MM.1S (cell line): ENCODE measurements around the gene OLIG3.

ENCODE experiments used
- DNase-seq: peaks from one replicate; pipeline ENCODE4 v3.0.0-alpha.2; 2015
- H2AFZ ChIP-seq: fragments of 300-600 bp; sonication (generic); 2 replicates; pipeline ENCODE4 v1.6.0; 2016; ENCODE audit warnings: antibody characterized with exemption, low read length
- H3F3A ChIP-seq: fragments of 300-600 bp; sonication (generic); 2 replicates; pipeline ENCODE4 v1.6.1; 2016; ENCODE audit warnings: mild to moderate bottlenecking, antibody characterized with exemption, low read length, moderate library complexity, mixed read lengths; ENCODE audit not compliant: insufficient read depth
- H3K27ac ChIP-seq: fragments of 300-600 bp; sonication (generic); 2 replicates; pipeline ENCODE4 v1.5.1; 2016; ENCODE audit warnings: mild to moderate bottlenecking, low read length
- H3K27me3 ChIP-seq: fragments of 300-600 bp; sonication (generic); replicated peaks from 2 replicates; pipeline ENCODE4 v1.6.0; 2016; ENCODE audit warnings: low read length; ENCODE audit not compliant: insufficient read depth
- H3K36me3 ChIP-seq: fragments of 300-600 bp; sonication (generic); replicated peaks from 2 replicates; pipeline ENCODE4 v1.6.1; 2016; ENCODE audit warnings: mild to moderate bottlenecking, low read length, mixed read lengths; ENCODE audit not compliant: insufficient read depth
- H3K4me1 ChIP-seq: fragments of 300-600 bp; sonication (generic); 2 replicates; pipeline ENCODE4 v1.6.1; 2016; ENCODE audit warnings: low read length, mixed read lengths
- H3K4me2 ChIP-seq: fragments of 300-600 bp; sonication (generic); 2 replicates; pipeline ENCODE4 v1.6.0; 2016; ENCODE audit warnings: low read depth, low read length
- H3K4me3 ChIP-seq: fragments of 300-600 bp; sonication (generic); 2 replicates; pipeline ENCODE4 v1.5.1; 2016; ENCODE audit warnings: low read length, mixed read lengths
- H3K79me2 ChIP-seq: fragments of 300-600 bp; sonication (generic); 2 replicates; pipeline ENCODE4 v1.6.1; 2016; ENCODE audit warnings: mixed run types, low read length, mixed read lengths
- H3K9ac ChIP-seq: fragments of 300-600 bp; sonication (generic); 2 replicates; pipeline ENCODE4 v1.6.1; 2016; ENCODE audit warnings: low read length, mixed read lengths
- H3K9me2 ChIP-seq: fragments of 300-600 bp; sonication (generic); replicated peaks from 2 replicates; pipeline ENCODE4 v1.6.1; 2016; ENCODE audit warnings: mild to moderate bottlenecking, low read length, mixed read lengths; ENCODE audit not compliant: insufficient read depth
- H3K9me3 ChIP-seq: fragments of 300-600 bp; sonication (generic); replicated peaks from 2 replicates; pipeline ENCODE4 v1.6.1; 2016; ENCODE audit warnings: mild to moderate bottlenecking, low read length, mixed read lengths; ENCODE audit not compliant: insufficient read depth
- H4K20me1 ChIP-seq: fragments of 300-600 bp; sonication (generic); 2 replicates; pipeline ENCODE4 v1.6.1; 2016; ENCODE audit warnings: mild to moderate bottlenecking, low read length, moderate library complexity, mixed read lengths; ENCODE audit not compliant: insufficient read depth
- EZH2 ChIP-seq: fragments of 300-600 bp; sonication (generic); optimal IDR thresholded peaks from 2 replicates; pipeline ENCODE3; 2017; ENCODE audit warnings: low read depth, mild to moderate bottlenecking, antibody characterized with exemption, low read length, mixed read lengths
- EZH2phosphoT487 ChIP-seq: fragments of 300-600 bp; sonication (generic); IDR thresholded peaks from 2 replicates; pipeline ENCODE4 v1.6.1; 2018; ENCODE audit warnings: antibody characterized with exemption, low read length
- TF ChIP-seq, protein P1 (sequence below): fragments of 300-600 bp; sonication (generic); IDR thresholded peaks from 2 replicates; pipeline ENCODE4 v1.5.1; 2016; ENCODE audit warnings: antibody characterized with exemption, low read length, mixed read lengths

Gene OLIG3

DNA sequence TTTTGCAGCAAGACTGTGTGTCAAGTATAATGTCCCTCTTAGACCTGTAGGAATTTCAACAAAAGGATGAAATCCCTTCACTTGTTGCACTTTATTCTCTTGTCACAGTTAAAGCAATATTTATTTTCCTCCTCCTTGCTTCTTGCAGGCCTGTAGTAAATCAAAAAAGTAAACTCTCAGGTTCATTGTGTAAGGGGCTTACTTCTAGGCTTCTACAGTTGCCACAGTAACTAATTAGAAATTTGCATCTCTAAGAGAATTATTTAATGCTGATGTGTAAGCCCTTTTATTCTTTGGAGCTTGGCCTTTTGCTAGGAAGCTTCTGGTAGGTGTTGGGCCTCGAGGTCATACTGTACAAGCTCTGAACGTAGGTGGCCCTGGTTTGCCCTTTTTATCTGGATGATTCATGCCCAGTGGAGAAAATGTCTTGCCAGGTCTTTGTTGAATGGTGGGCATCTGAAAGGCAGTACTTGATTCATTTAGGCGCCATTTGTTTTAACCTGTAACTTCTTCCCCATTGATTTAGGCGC lies 47.4 kb upstream of the OLIG3 start:
- Histone ChIP-seq H3K79me2 (no peaks in the 10 kb centered on the region), H3K27me3 (no peaks in the 10 kb centered on the region), H3K9ac (no peak overlapping the region), H3K9me3 (no peaks in the 10 kb centered on the region), H4K20me1 (no peaks in the 10 kb centered on the region), H3K36me3 (no peaks in the 10 kb centered on the region), H2AFZ (no peak overlapping the region), H3K4me2 (no peak overlapping the region), H3K9me2 (no peaks in the 10 kb centered on the region), H3K4me1 (peaks cover 6% of the 10 kb centered on the region; the same call in 1 of the 2 replicates), H3K4me3 (no peak overlapping the region), H3F3A (peaks cover 4% of the 10 kb centered on the region; the same call in 1 of the 2 replicates), H3K27ac (no peak overlapping the region)
- no peak for DNase-seq
- TF ChIP-seq EZH2 (no peak), EZH2phosphoT487 (no peak)
- TF ChIP-seq, protein P1, sequence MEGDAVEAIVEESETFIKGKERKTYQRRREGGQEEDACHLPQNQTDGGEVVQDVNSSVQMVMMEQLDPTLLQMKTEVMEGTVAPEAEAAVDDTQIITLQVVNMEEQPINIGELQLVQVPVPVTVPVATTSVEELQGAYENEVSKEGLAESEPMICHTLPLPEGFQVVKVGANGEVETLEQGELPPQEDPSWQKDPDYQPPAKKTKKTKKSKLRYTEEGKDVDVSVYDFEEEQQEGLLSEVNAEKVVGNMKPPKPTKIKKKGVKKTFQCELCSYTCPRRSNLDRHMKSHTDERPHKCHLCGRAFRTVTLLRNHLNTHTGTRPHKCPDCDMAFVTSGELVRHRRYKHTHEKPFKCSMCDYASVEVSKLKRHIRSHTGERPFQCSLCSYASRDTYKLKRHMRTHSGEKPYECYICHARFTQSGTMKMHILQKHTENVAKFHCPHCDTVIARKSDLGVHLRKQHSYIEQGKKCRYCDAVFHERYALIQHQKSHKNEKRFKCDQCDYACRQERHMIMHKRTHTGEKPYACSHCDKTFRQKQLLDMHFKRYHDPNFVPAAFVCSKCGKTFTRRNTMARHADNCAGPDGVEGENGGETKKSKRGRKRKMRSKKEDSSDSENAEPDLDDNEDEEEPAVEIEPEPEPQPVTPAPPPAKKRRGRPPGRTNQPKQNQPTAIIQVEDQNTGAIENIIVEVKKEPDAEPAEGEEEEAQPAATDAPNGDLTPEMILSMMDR = no peak

DNA sequence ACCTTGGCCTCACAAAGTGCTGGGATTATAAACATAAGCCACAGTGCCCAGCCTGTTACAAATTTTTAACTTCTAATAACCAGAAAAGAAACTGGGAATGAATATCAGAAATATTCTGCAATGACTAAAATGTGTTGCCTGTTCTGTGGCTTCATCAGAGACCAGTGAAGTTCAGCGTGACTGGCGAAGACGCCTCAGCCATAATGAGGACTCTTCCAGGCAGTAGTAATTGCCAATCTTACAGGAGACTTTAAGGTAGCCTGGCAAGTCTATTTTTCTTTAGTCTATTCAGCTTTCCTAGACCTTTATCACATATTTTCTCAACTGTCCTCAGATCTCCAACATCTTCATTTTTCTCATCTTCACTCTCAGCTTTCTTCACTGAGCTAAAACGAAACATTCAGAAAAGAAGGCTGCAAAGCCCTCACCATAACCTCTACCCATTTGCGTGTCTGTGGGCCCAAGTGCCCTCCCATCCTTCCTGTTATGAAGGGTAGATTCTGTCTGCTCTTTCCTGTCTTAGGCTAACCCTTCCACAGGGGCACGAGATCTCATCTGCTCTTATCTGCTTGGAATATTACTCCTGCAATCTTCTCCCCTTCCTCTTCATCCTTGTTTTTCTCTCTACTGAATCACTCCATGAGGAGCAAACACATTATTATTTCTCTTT lies 42.0 kb upstream of the OLIG3 start:
- Histone ChIP-seq H3K4me1 (no peaks in the 10 kb centered on the region), H4K20me1 (no peaks in the 10 kb centered on the region), H3K36me3 (no peaks in the 10 kb centered on the region), H3K27ac (no peak overlapping the region), H3K9me2 (no peaks in the 10 kb centered on the region), H2AFZ (no peak overlapping the region), H3K4me3 (no peak overlapping the region), H3F3A (no peaks in the 10 kb centered on the region), H3K79me2 (no peaks in the 10 kb centered on the region), H3K4me2 (no peak overlapping the region), H3K27me3 (no peaks in the 10 kb centered on the region), H3K9me3 (no peaks in the 10 kb centered on the region), H3K9ac (no peak overlapping the region)
- TF ChIP-seq, protein P1 = no peak
- no peak for TF ChIP-seq EZH2
- TF ChIP-seq EZH2phosphoT487 = no peak
- DNase-seq = no peak

DNA sequence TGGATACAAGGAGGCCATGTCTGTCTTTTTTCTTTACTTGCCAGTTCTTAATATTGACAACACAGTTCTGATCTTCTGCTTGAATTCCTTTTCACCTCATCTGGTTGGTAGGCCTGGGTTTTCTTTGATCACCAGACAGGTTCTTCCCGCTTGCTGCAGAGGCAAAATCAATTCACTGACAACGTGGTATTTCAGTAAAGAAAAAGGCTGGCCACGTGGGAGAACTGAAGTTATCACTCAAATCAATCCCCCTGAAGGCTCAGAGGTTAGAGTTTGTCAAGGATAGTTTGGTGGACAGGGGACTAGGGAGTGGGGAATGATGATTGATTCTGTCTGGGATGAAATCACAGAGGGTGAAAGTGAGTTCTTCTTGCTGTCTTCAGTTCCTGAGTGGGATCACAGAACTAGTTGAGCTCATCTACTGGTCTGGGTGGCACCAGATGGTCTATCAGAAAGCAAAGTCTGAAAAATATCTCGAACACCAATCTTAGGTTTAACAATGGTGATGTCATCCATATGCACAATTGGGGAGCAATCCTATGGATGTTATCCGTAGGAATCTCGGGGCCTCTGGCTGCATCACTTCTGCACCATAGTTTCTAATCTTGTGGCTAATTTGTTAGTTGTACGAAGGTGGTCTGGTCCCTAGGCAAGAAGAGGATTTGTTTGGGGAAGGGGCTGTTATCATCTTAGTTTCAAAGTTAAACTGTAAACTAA lies 37.3 kb upstream of the OLIG3 start:
- H3K4me3 ChIP-seq = no peak overlapping the region
- no peaks in the 10 kb centered on the region for H3K9me2 ChIP-seq
- H3K4me2 ChIP-seq = no peak overlapping the region
- DNase-seq = no peak
- no peaks in the 10 kb centered on the region for H3F3A ChIP-seq
- H3K9me3 ChIP-seq = no peaks in the 10 kb centered on the region
- H3K4me1 ChIP-seq = no peaks in the 10 kb centered on the region
- no peak for TF ChIP-seq EZH2
- TF ChIP-seq EZH2phosphoT487 = no peak
- TF ChIP-seq, protein P1 = no peak
- no peaks in the 10 kb centered on the region for H3K79me2 ChIP-seq
- no peak overlapping the region for H3K27ac ChIP-seq
- no peaks in the 10 kb centered on the region for H3K36me3 ChIP-seq
- no peak overlapping the region for H3K9ac ChIP-seq
- H2AFZ ChIP-seq = no peak overlapping the region
- H4K20me1 ChIP-seq = no peaks in the 10 kb centered on the region
- H3K27me3 ChIP-seq = no peaks in the 10 kb centered on the region
